Skin epidermis (tissue), 12 donors: Measurements from ENCODE around the gene SP4.
"Not testable (repeated sequence)": the region's sequence is repeated elsewhere in the genome, so short reads cannot be mapped to it uniquely, and the experiment has no call there.

Source experiments
- H3K27ac ChIP-seq, 21 experiments: fragments of 200-600 bp; sonication (generic) in 11 of 21; one replicate each; pipeline ENCODE4 v1.5.0; 2020; ENCODE audit warnings: mild to moderate bottlenecking in 3 of 21, inconsistent platforms in 2 of 21, moderate library complexity in 2 of 21
- H3K4me3 ChIP-seq, 7 experiments: fragments of 200-600 bp; sonication (generic) in 2 of 7; one replicate each; pipeline ENCODE4 v1.5.0; 2020; ENCODE audit warnings: inconsistent platforms in 2 of 7, mild to moderate bottlenecking in 2 of 7, moderate library complexity in 1 of 7

Gene SP4

GRCh38 chr7:21504021-21504420, 76.1 kb downstream of the SP4 start:
- Histone ChIP-seq H3K4me3 (no peak overlapping the region), H3K27ac (no peak overlapping the region)

- Histone ChIP-seq H3K4me3 (no peak overlapping the region), H3K27ac (no peak overlapping the region)
Measured at GRCh38 chr7:21507627-21508343, 79.9 kb downstream of the SP4 start.

- no peak overlapping the region for H3K4me3 ChIP-seq
- no peak overlapping the region for H3K27ac ChIP-seq
Measured at GRCh38 chr7:21508538-21508937, 80.7 kb downstream of the SP4 start.

- H3K4me3 ChIP-seq: no peak overlapping the region
Measured at GRCh38 chr7:21514062-21514461, 86.2 kb downstream of the SP4 start.

GRCh38 chr7:21524680-21525079, 96.8 kb downstream of the SP4 start:
- no peak overlapping the region for H3K27ac ChIP-seq
- no peak overlapping the region for H3K4me3 ChIP-seq

More at GRCh38 chr7:21514062-21514461, 86.2 kb downstream of the SP4 start:
- no peak overlapping the region for H3K27ac ChIP-seq

GRCh38 chr7:21526007-21526406, 98.1 kb downstream of the SP4 start:
- H3K27ac ChIP-seq: no peak overlapping the region
- H3K4me3 ChIP-seq: no peak overlapping the region

- H3K4me3 ChIP-seq: no peak overlapping the region
- no peak overlapping the region for H3K27ac ChIP-seq
Measured at GRCh38 chr7:21526448-21526847, 98.6 kb downstream of the SP4 start.

- H3K27ac ChIP-seq, H3K4me3 ChIP-seq: not testable (repeated sequence)
Measured at GRCh38 chr7:21532485-21532884, 104.6 kb downstream of the SP4 start.

GRCh38 chr7:21533646-21534045, 105.8 kb downstream of the SP4 start:
- H3K4me3 ChIP-seq, H3K27ac ChIP-seq: not testable (repeated sequence)

- not testable (repeated sequence) for H3K4me3 ChIP-seq, H3K27ac ChIP-seq
Measured at GRCh38 chr7:21536445-21537118, 108.7 kb downstream of the SP4 start.

- H3K4me3 ChIP-seq: no peak overlapping the region
- H3K27ac ChIP-seq: no peak overlapping the region
Measured at GRCh38 chr7:21538936-21539495, 111.1 kb downstream of the SP4 start.

- Histone ChIP-seq H3K4me3 (peak within 1 kb of the TSS; percentile 7 to 45 (median 24)), H3K27ac (no peak within 1 kb of the TSS)
Measured at GRCh38 chr7:21542891-21543527, 115.1 kb downstream of the SP4 start, which contains the start of gene DNAH11. DNAH11 (plus strand) TSS chr7:21543039; CDS start chr7:21543246, 207 bp downstream.

- H3K27ac ChIP-seq: no peak overlapping the region
- peak overlapping the region in 6 of 7 experiments; percentile 7 to 45 (median 28) for H3K4me3 ChIP-seq
Measured at GRCh38 chr7:21543528-21544302, 115.8 kb downstream of the SP4 start.

- no peak overlapping the region for H3K4me3 ChIP-seq
- no peak overlapping the region for H3K27ac ChIP-seq
Measured at GRCh38 chr7:21544303-21544656, 116.4 kb downstream of the SP4 start.

GRCh38 chr7:21544715-21545114, 116.8 kb downstream of the SP4 start:
- no peak overlapping the region for H3K27ac ChIP-seq
- no peak overlapping the region for H3K4me3 ChIP-seq

- H3K4me3 ChIP-seq: no peak overlapping the region
- no peak overlapping the region for H3K27ac ChIP-seq
Measured at GRCh38 chr7:21547501-21547900, 119.6 kb downstream of the SP4 start.

GRCh38 chr7:21548491-21548890, 120.6 kb downstream of the SP4 start:
- Histone ChIP-seq H3K27ac (no peak overlapping the region), H3K4me3 (no peak overlapping the region)

GRCh38 chr7:21550076-21550475, 122.2 kb downstream of the SP4 start:
- H3K27ac ChIP-seq: no peak overlapping the region
- H3K4me3 ChIP-seq: no peak overlapping the region

- Histone ChIP-seq H3K27ac (no peak overlapping the region), H3K4me3 (no peak overlapping the region)
Measured at GRCh38 chr7:21550821-21551531, 123.1 kb downstream of the SP4 start.
